K562 (cell line): Measurements from ENCODE around the gene PLXNB1. TPM values are rescaled to one million over a fixed set of nuclear protein-coding genes. Genes with fewer than 3 reads are reported as not detected.

Experiments used
- BDP1 ChIP-seq: IDR thresholded peaks from 3 replicates; pipeline ENCODE4 v1.6.1; 2011; ENCODE audit not compliant: insufficient read length, insufficient read depth
- CLOCK ChIP-seq: fragments of 250-450 bp; sonication (Bioruptor Pico); IDR thresholded peaks from 2 replicates; pipeline ENCODE4 v1.4.0; 2020; ENCODE audit warnings: mild to moderate bottlenecking, moderate library complexity, borderline replicate concordance
- FIP1L1 ChIP-seq: fragments of 200-400 bp; formaldehyde crosslinking; IDR thresholded peaks from 2 replicates; pipeline ENCODE4 v1.6.1; 2018; ENCODE audit warnings: mild to moderate bottlenecking, low read depth, low read length; ENCODE audit not compliant: poor library complexity, severe bottlenecking
- HDAC3 ChIP-seq: fragments of 450-650 bp; IDR thresholded peaks from 2 replicates; pipeline ENCODE4 v1.6.1; 2018; ENCODE audit warnings: borderline replicate concordance, mild to moderate bottlenecking, moderate library complexity; ENCODE audit not compliant: partially characterized antibody
- HNRNPL ChIP-seq: fragments of 200-400 bp; formaldehyde crosslinking; IDR thresholded peaks from 2 replicates; pipeline ENCODE4 v1.6.1; 2017; ENCODE audit warnings: low read depth, mild to moderate bottlenecking, low read length
- KDM1A ChIP-seq, 2 experiments: fragments of 450-650 bp; IDR thresholded peaks; 2 replicates each; pipeline ENCODE4 v1.6.1; 2016; ENCODE audit warnings: mild to moderate bottlenecking in 2 of 2
- NFIC ChIP-seq: fragments of 450-650 bp; IDR thresholded peaks from 2 replicates; pipeline ENCODE4 v1.6.1; 2017; ENCODE audit warnings: mild to moderate bottlenecking, inconsistent platforms
- NR1H2 ChIP-seq: sonication (generic); formaldehyde crosslinking; IDR thresholded peaks from 2 replicates; pipeline ENCODE4 v1.4.0; 2020; ENCODE audit warnings: mild to moderate bottlenecking, missing genetic modification reagents
- PHF8 ChIP-seq: fragments of 200-600 bp; sonication (generic); IDR thresholded peaks from 2 replicates; pipeline ENCODE4 v1.6.1; 2012; ENCODE audit warnings: mixed run types, mild to moderate bottlenecking, inconsistent platforms, low read length, moderate library complexity, borderline replicate concordance
- POLR2A ChIP-seq: fragments of 450-650 bp; conservative IDR thresholded peaks from 2 replicates; pipeline ENCODE4 v1.6.1; 2016
- TOE1 ChIP-seq, 2 experiments: fragments of 450-650 bp in 1 of 2; sonication (generic) in 1 of 2; formaldehyde crosslinking in 1 of 2; IDR thresholded peaks; 2 replicates each; pipeline versions ENCODE4 v1.7.1 to v1.8.0; 2016 to 2022; ENCODE audit warnings: borderline replicate concordance in 2 of 2, mild to moderate bottlenecking in 2 of 2, antibody characterized with exemption in 1 of 2, inconsistent platforms in 1 of 2, low read depth in 1 of 2, missing genetic modification reagents in 1 of 2, moderate library complexity in 1 of 2
- ZBTB7A ChIP-seq: IDR thresholded peaks from 2 replicates; pipeline ENCODE4 v1.6.1; 2011; ENCODE audit warnings: low read depth, mild to moderate bottlenecking, low read length, moderate library complexity, borderline replicate concordance; ENCODE audit not compliant: control insufficient read depth
- ZNF134 ChIP-seq: fragments of 250-450 bp; sonication (Bioruptor Pico); conservative IDR thresholded peaks from 2 replicates; pipeline ENCODE4 v1.4.0; 2020
- ZNF398 ChIP-seq: fragments of 250-450 bp; sonication (Bioruptor Pico); IDR thresholded peaks from 2 replicates; pipeline ENCODE4 v1.8.0; 2021; ENCODE audit warnings: moderate library complexity, mild to moderate bottlenecking, inconsistent platforms
- ZNF431 ChIP-seq: sonication (generic); formaldehyde crosslinking; IDR thresholded peaks from 2 replicates; pipeline ENCODE4 v1.8.0; 2022; ENCODE audit warnings: mild to moderate bottlenecking, missing genetic modification reagents
- ZNF76 ChIP-seq: fragments of 250-450 bp; sonication (Bioruptor Pico); IDR thresholded peaks from 2 replicates; pipeline ENCODE4 v1.4.0; 2020; ENCODE audit warnings: mild to moderate bottlenecking, moderate library complexity, borderline replicate concordance
- polyA plus RNA-seq, 8 experiments: library from polyadenylated mRNA; depleted of rRNA in 4 of 8; stranded (reverse) in 5 of 8; unstranded in 3 of 8; fragments of >200 nt; fragmentation: Nextera tagmentation in 2 of 8; fragmentation: Illumina TruSeq in 1 of 8; extraction: Ambion mirVana in 2 of 8; extraction: Trizol in 1 of 8; gene quantifications; 2 replicates each; pipeline versions ENCODE4 v1.2.1 to v1.2.3, GENCODE V29; 2011 to 2014; ENCODE audit warnings: inconsistent platforms in 1 of 8, missing spikeins in 1 of 8
- total RNA-seq, 7 experiments: library from RNA; depleted of rRNA in 6 of 7; stranded (reverse); fragments of >200 nt in 6 of 7; fragmentation: Illumina TruSeq in 2 of 7; extraction: Trizol in 2 of 7; gene quantifications; 2 replicates each; pipeline versions ENCODE4 v1.2.1 to v1.2.3, GENCODE V29; 2011 to 2021; ENCODE audit warnings: low replicate concordance in 1 of 7
- TF ChIP-seq, protein P1 (sequence below): fragments of 450-650 bp; IDR thresholded peaks from 2 replicates; pipeline ENCODE4 v1.6.1; 2018; ENCODE audit not compliant: partially characterized antibody
- TF ChIP-seq, protein P2 (sequence below): fragments of 250-450 bp; sonication (Bioruptor Pico); IDR thresholded peaks from 2 replicates; pipeline ENCODE4 v1.8.0; 2022; ENCODE audit warnings: moderate library complexity, mild to moderate bottlenecking, inconsistent platforms

Gene PLXNB1
- total and polyA plus RNA-seq, 9 of the 15 experiments (the other 6 are each of a cell fraction or from before 2014, with no cell fraction given): 0.17 to 17.4 (median 6.0) TPM

DNA sequence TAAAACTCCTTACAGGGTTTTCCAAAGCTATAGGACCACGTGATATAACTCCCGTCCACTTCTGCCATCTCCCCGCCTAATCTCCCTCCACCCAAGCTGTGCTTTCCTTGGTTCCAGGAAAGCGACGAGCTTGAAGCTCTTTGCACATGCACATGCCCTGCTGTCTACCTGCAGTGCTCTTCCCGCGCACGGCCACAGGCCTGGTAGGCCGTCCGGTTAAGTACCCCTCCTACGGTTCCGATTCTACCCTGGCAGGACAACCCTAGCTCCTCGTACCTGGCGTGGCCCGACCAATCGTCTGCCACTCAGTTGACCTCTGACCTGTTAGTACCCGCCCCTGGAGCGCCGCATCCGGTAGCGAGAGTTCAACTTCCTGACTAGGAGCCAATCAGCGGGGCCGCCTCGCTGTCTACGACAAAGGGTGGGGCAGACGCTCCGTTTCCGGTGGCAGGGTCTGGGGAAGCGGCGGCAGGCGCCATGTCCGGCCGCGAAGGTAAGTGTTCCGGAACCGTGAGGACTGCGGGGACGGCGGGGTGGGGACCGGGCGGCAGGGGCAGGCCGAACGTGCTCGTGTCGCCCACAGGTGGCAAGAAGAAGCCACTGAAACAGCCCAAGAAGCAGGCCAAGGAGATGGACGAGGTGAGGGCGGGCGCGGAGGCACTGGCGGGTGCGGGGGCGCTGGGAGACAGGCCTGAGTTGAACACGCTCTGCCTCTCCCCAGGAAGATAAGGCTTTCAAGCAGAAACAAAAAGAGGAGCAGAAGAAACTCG, 10.1 kb upstream of the PLXNB1 start, which contains the start of the genes CCDC51 and TMA7 (continued):
- TF ChIP-seq, protein P1, sequence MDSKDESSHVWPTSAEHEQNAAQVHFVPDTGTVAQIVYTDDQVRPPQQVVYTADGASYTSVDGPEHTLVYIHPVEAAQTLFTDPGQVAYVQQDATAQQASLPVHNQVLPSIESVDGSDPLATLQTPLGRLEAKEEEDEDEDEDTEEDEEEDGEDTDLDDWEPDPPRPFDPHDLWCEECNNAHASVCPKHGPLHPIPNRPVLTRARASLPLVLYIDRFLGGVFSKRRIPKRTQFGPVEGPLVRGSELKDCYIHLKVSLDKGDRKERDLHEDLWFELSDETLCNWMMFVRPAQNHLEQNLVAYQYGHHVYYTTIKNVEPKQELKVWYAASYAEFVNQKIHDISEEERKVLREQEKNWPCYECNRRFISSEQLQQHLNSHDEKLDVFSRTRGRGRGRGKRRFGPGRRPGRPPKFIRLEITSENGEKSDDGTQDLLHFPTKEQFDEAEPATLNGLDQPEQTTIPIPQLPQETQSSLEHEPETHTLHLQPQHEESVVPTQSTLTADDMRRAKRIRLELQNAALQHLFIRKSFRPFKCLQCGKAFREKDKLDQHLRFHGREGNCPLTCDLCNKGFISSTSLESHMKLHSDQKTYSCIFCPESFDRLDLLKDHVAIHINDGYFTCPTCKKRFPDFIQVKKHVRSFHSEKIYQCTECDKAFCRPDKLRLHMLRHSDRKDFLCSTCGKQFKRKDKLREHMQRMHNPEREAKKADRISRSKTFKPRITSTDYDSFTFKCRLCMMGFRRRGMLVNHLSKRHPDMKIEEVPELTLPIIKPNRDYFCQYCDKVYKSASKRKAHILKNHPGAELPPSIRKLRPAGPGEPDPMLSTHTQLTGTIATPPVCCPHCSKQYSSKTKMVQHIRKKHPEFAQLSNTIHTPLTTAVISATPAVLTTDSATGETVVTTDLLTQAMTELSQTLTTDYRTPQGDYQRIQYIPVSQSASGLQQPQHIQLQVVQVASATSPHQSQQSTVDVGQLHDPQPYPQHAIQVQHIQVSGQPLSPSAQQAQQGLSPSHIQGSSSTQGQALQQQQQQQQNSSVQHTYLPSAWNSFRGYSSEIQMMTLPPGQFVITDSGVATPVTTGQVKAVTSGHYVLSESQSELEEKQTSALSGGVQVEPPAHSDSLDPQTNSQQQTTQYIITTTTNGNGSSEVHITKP: no peak
- peak; percentile 91 for TF ChIP-seq POLR2A
- no peak for TF ChIP-seq ZBTB7A
- no peak for TF ChIP-seq NR1H2 (CRISPR knock-in tag)
- no peak for TF ChIP-seq HNRNPL
- no peak for TF ChIP-seq CLOCK
- no peak for TF ChIP-seq FIP1L1
- TF ChIP-seq KDM1A (IDR thresholded peaks at IDR 0.05): no peak
- TF ChIP-seq BDP1: no peak
- TF ChIP-seq ZNF431 (CRISPR knock-in tag): no peak
- no peak for TF ChIP-seq ZNF76 (CRISPR knock-in tag)
- peak; percentile 75; the same call in 1 of the 2 replicates for TF ChIP-seq TOE1 (IDR thresholded peaks at IDR 0.05; ENCODE audit: borderline replicate concordance)
- no peak for TF ChIP-seq TOE1 (CRISPR knock-in tag; IDR thresholded peaks at IDR 0.05; ENCODE audit: borderline replicate concordance, low read depth)
- TF ChIP-seq PHF8: peak; percentile 91; the same call in 1 of the 2 replicates
- TF ChIP-seq, protein P2, sequence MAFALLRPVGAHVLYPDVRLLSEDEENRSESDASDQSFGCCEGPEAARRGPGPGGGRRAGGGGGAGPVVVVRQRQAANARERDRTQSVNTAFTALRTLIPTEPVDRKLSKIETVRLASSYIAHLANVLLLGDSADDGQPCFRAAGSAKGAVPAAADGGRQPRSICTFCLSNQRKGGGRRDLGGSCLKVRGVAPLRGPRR: no peak
- TF ChIP-seq HDAC3: no peak
- no peak for TF ChIP-seq ZNF134
- TF ChIP-seq NFIC: 0 out of 2 replicates have a peak, but pooled peaks have one; percentile 33
- TF ChIP-seq ZNF398 (CRISPR knock-in tag): no peak
